Measurements from ENCODE around the gene KRTCAP2.

Gene KRTCAP2

DNA sequence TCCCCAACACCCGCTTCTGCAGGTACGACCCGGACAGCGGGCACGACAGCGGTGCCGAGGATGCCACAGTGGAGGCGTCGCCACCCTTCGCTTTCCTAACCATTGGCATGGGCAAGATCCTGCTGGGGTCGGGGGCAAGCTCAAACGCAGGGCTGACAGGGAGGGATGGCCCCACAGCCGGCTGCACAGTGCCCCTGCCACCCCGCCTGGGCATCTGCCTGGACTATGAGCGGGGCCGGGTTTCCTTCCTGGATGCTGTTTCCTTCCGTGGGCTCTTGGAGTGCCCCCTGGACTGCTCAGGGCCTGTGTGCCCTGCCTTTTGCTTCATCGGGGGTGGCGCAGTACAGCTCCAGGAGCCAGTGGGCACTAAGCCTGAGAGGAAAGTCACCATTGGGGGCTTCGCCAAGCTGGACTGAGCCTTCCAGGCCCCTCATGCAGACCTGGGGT, 10.7 kb upstream of the KRTCAP2 start:
- no peak for DNase-seq (ENCODE audit: low read depth in 2 of 2)

DNA sequence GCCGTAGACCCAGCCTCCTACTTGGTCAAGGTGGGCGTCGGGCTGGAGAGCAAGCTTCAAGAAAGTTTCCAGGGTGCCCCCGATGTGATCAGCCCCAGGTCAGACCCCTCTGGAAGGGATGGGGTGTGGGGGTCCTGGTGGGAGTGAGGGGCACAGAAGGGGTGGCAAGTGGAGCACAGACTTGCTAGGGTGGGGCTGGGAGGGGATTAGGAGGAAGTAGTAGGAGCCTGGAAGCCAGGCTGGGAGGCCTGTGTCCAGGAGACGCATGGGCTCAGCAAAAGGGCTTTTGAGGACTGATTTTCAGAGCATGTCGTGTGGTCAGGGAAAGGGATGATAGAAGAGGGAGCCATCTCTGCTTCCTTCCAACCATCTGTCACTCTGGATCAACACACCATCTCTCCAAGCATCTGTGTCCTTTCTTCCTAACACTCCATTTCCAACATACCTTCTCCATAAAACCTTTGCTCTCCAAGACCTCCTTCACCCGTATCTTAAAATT, 9.0 kb upstream of the KRTCAP2 start:
- no peak for DNase-seq (ENCODE audit: low read depth in 2 of 2)

DNA sequence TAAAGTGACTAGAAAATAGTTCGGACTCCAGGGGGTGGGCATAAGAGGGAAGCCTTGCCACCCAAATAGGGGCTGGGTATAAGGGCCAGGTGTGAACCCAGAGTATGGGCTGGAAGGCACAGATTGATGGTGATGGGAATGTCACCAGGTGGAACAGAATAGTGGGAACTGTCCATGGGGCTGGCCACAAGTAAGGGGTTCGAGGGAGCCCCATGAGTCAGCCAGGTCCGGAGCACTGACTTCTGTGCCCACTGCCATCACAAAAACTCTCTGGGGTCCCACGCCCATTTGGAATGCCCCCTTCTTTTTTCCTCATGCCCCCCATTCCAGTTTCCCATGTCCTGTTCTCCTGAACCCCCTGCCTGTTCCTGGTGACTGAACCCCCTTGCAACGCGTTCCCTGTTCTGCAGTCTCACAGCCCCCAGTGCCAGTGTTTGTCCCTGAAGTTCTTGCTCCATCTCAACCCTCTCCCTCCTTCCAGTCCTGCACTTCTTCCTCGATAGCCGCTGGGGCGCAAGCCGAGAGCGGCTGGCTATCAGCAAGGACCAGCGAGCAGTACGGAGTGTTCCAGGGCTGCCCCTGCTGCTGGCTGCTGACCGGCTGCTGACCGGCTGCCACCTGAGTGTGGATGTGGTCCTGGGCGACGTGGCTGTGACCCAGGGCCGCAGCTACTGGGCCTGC, 8.4 kb upstream of the KRTCAP2 start:
- no peak for DNase-seq (ENCODE audit: low read depth in 2 of 2)

DNA sequence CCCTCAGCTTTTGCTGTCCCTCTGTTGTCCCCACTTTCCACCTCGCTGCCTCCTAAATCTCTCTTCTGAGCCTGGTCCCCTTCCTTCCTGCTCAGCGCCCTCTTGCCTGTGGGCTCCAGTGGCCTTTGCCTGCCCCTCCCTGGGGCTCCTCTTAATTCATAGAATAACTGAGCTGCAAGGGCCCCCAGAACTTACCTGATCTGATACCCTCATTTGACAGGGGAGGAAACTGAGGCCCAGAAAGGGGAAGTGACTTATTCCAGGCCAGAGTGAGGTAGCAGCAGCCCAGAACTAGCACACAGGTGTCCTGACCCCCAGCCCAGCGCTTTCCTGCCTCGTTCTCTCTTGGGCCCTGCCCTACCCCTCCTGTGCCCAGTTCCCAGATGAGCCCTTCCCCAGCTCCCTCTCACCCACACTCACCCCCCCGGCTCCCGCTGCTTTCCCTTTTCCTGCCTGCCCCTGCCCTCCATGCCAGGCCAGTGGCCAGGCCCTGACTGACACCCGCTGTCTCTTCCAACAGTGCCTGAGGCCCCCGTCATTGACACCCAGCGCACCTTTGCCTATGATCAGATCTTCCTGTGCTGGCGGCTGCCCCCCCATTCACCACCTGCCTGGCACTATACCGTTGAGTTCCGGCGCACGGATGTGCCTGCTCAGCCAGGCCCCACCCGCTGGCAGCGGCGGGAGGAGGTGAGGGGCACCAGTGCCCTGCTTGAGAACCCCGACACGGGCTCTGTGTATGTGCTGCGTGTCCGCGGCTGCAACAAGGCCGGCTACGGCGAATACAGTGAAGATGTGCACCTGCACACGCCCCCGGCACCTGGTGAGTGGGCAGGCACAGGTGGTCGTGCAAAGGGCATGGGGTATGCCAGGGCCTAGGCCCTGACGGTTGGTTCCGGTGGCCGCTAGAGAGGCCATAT, 6.3 kb upstream of the KRTCAP2 start:
- no peak for DNase-seq (ENCODE audit: low read depth in 2 of 2)

DNA sequence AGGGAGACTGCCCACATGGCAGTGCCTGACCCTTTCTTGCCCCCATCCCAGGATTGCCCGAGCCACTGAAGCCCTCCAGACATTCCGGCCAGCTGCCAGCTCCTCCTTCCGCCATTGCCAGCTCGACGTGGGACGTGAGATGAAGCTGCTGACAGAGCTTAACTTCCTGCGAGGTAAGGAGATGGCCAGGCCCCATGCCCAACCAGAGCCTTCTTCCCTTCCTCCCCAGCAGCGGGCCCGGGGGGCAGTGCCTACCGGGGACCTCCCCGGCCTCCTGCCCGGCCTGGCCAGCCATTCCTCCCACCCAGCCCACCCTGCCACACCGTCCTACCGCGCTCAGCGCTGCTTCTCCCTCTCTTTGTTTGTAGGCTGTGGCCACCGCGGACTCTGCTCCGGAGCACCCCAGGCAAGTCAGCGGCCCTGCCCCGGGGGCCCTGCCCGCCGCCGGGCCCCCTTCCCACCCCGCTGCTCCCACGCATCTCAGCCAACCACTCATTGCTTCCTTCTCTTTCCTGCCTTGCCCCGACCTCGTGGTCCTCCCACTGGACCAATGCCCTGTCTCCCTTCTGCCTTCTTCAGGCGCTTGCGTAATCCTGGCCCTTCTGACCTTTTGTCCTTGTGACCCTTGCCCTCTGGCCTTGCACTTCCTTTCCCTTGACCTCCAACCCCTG, 5.5 kb upstream of the KRTCAP2 start:
- no peak for DNase-seq (ENCODE audit: low read depth in 2 of 2)

DNA sequence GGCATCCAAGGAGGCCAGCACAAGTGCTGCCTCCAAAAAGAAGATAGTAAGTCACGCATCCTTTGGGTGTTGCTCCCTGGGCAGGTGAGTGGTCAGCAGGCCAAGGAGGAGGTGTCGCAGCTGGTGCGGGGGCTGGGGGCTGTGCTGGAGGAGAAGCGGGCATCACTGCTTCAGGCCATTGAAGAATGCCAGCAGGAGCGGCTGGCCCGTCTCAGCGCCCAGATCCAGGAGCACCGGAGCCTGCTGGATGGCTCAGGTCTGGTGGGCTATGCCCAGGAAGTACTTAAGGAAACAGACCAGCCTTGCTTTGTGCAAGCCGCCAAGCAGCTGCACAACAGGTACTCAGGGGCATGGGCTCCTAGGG, 4.8 kb upstream of the KRTCAP2 start:
- no peak for DNase-seq (ENCODE audit: low read depth in 2 of 2)

DNA sequence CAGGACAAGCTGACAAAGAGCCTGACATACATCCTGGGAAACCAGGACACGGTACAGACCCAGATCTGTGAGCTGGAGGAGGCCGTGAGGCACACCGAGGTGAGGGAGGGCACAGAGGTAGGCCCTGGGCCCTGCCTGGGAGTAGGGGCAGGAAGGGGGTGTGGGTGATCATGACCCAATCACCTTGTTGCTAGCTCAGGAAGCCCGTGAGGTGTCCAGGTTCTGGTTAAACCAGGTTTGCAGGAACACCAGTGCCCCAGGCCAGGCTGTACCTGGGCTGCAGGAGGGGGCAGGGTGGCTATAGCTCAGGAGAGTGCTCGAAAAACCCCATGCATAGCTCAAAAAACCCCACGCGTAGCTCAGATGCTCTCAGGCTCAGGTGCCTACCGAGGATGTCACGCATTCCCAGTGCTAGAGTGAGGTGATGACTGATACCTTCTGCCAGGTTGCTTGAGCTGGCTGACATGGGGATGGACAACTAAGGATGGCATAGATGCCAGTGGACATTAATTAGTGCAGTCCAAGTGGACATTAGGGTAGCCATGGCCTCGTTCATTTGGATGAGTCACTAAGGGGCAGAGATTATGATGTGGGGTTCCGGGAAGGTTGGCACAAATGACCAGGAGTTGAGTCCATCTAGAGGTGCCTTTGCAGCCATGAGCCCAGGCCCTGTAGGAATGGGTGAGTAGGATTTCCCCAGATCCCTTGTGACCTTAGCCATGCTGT, 4.3 kb upstream of the KRTCAP2 start:
- no peak for DNase-seq (ENCODE audit: low read depth in 2 of 2)

DNA sequence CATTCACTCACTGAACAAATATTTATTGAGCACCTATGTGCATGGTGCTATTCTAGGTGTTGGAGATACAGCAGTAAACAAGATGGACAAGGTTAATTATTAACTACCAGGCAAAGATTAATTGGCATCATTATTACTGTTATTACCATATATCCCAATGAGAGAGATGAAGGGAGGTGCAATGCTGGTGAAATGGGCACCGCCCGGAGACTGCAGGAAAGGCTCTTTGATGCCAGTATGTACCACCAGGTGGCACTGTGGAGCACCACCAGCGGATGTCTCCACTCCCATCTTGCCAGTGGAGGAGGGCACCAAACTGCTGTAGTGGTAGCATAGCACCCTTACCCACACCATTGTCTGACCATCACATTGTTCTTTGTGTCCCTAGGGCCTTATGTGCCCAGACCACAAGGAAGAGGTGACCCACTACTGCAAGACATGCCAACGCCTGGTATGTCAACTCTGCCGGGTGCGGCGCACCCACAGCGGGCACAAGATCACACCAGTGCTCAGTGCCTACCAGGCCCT, 3.5 kb upstream of the KRTCAP2 start:
- DNase-seq (ENCODE audit: low read depth in 2 of 2): peak; percentile 69 to 75

DNA sequence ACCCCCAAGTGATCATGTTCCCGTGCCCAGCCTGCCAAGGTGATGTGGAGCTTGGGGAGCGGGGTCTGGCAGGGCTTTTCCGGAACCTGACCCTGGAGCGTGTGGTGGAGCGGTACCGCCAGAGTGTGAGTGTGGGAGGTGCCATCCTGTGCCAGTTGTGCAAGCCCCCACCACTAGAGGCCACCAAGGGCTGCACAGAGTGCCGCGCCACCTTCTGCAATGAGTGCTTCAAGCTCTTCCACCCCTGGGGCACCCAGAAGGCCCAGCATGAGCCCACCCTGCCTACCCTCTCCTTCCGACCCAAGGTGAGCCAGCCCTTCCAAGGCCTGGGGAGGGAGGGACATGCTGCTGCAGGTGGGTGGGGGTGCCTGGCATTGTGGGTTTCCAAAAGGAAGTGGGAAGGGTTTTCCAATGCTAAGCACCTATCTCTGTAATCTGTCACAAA, 2.8 kb upstream of the KRTCAP2 start:
- no peak for DNase-seq (ENCODE audit: low read depth in 2 of 2)

DNA sequence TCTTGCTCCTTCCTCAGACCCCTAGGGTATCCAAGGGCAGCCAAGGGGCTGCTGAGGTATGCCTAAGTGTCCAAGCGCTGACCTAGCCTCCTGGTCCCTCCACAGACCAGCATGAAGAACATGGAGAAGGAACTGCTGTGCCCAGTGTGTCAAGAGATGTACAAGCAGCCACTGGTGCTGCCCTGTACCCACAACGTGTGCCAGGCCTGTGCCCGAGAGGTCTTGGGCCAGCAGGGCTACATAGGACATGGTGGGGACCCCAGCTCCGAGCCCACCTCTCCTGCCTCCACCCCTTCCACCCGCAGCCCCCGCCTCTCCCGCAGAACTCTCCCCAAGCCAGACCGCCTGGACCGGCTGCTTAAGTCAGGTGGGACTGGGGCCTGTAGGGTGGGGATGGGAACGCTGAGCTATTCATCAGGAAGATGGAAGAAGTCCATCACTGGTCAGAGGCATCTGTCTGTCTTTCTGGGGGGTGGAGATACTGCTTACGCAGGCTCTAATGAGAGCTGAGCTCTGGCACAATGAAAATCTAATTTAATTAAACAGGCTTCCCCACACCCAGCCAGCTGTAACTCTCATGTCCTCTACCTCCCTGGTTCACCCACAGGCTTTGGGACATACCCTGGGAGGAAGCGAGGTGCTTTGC, 2.3 kb upstream of the KRTCAP2 start:
- DNase-seq (ENCODE audit: low read depth in 2 of 2): no peak

DNA sequence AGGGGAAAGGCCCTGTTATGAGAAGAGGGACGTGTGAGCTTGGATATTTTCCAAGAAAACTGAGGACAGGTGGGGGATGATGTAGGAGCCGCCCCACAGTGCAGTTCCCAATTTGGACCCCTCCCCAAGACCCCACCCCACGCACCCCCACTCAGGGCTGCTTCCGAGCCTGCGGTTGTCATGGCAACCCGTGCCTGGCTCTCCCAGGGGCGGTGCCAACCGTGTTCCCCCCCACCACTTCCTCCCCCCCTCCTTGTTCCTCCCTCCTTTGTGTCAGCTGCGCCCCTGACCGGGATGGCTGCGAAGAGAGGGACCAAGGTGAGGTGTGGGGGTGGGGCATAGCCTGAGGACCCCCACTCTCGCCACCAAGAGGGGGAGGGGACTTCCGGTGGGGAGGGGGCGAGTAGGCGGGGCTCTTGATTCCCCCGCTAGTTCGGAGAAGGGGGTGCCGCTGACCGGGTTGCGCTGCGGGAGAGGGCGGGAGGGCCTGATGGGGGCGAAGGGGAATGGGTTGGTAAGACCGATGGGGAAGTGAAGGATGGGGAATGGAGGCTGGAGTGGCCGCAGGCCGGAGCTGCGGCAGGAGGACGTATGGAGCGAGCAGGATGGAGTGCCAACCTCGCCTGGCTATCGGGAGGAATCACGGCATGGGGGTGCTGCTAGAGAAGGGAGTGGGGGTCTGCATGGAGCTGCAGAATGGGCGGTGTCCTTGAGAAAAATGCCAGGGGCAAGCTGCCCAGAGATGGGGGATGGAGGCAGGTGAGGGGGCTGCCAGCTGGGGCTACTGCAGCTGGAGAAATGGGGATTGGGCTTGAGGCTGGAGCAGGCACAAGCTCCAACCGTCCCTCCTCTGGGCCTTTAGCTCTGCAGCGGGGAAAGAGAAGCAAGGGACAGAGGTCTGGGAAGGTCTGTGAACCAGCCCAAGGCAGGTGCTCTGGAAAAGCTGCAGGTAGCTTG, 1.5 kb upstream of the KRTCAP2 start:
- peak in 1 of 2 donors; percentile 41 for DNase-seq (ENCODE audit: low read depth in 2 of 2)

DNA sequence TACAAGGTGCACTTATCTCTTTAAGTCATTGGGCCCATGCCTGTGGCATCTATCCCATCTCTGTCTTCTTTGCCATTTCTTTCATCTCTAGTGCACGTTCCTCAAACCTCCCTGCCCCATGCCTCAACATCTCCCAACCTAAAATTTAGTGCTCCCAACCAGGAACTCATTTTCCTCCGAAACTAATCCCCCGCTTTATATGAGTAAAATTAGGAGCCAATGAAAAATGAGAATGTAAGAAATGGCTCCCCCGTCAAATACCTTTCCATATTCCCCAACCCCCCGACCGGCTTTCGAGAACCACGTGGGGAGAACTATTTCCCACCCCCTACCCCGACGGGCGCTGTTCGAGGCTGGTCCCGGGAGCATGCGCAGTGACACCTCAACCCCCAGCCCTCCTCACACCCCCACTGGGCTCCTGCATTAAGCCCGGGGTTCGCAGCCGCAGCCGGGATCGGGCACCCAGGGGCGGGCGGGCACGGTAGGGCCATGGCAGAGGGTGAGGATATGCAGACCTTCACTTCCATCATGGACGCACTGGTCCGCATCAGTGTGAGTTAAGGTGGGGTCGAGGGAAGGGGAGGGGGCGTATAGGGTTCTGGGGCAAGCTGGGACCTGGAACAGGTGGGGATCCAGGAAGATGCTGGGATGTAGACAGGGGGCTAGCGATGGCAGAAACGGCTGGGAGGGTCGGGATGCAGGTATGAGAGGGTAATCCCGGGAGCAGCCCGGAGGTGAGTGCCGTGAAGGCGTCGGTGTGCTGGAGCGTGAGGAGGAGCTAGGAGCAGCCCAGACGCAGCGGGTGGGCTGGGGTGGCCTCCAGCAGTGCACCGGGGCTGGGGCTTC, 597 bp upstream of the KRTCAP2 start, which contains the start of gene TRIM46:
TSS of gene TRIM46 (plus strand) at position 372 of the 846 bp plus-strand sequence. CDS start at position 490, 118 bp downstream.
- peak; percentile 52 to 69 for DNase-seq (ENCODE audit: low read depth in 2 of 2)

DNA sequence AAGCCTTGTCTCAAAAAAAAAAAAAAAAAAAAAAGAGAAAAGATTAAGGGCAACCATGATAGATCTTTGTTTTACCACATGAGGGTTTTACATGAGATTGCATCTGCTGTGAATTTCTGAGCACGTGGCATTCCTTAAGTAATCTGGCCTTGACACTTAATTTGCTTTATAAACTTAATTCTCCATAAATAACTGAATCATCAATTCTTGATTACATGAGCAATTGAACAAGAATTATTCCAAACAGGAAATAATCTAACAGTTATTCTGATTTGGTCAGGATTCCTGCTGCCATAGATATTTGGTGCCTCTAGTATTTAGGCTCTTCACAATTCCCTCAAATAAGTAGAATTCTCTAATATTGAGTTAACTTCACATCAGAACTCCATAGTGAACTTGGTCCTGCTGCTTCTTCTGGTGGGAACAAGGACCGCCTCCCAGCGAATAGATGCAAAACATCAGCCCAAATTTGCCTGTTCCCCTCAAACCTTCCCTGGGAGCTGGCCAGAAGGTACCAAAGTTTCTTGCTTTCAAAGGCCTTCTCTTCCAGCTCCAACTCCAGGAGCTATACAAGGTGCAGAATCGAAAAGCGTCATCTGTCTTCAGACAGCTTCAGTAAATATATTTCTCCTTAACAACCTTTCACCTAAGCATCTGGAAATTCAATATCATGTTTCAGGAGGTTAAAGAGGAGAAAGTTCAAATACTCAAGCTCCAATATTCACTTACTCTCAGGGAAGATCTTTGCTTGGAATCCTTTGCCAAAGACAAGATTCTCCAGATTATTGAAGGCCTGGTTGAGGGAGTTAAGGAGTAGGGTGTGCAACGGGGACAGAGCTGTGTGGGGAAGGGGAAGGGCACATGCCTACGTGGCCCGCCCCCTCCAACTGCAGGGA, 1.0 kb downstream of the KRTCAP2 start:
- DNase-seq (ENCODE audit: low read depth in 2 of 2): no peak

DNA sequence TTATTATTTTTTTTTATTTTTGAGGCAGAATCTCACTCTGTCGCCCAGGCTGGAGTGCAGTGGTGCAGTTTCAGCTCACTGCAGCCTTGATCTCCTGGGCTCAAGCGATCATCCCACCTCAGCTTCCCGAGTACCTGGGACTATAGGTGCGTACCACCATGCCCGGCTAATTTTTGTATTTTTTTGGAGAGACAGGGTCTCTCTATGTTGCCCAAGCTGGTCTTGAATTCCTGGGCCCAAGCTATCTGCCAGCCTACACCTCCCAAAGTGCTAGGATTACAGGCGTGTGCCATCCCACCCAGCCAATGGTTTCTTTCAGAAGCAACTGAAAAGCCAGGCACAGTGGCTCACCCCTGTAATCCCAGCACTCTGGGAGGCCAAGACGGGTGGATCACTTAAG, 2.3 kb downstream of the KRTCAP2 start:
- DNase-seq (ENCODE audit: low read depth in 2 of 2): no peak

DNA sequence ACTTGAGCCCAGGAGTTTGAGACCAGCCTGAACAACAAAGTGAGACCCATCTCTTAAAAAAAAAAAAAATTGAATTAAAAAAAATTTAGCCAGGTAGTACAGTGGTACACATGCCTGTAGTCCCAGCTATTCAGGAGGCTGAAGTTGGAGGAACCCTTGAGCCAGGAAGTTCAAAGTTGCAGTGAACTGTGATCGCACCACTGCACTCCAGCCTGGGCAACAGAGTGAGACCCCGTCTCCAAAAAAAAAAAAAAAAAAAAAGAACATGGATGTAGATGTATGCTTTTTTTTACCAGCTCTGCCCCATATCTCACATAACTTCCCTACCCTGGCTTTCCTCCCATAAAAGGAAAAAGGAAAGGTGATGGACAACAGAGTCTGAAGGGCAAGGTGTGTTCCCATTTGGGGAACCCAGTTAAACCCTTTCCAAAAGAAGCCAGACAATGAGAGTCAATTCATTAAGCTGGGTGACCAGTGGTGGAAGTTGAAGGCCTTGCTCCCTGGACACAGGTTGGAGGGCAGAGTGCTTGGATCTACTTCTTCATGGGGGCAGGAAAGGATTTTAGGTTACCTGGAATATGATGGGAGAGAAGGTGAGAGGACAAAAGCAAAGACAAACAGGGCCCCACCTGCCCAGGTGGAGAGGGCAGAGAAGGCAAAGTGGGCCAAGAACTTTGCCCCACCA, 2.9 kb downstream of the KRTCAP2 start:
- DNase-seq (ENCODE audit: low read depth in 2 of 2): no peak

DNA sequence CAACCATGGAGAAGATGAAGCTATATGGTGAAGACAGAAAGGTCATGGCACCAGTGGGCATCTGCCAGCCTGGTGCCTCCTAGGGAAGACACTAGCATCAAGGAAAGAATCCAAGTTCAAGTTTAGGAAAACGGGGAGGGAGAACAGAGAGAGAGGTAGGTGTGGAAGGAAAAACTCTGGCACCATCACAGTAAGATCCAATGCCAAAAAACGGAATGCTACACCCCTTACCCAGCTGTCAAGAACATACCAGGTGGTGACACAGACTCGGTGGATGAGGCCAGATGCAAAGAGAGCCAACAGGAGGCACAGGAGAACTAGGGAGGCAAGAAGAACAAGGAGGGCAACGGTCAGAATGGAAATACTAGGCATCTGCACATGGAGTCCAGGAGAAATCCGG, 3.6 kb downstream of the KRTCAP2 start:
- no peak for DNase-seq (ENCODE audit: low read depth in 2 of 2)

All from stimulated activated CD8-positive, alpha-beta memory T cell treated with anti-CD3 and anti-CD28 coated beads, Interleukin-7, amount 100 ng/mL, for 4 hours (primary cell).